Measurements from ENCODE around the gene UGT1A10.

GRCh38 chr2:233651430-233651829 is 15.2 kb downstream of the UGT1A10 start:
- TF ChIP-seq CTCF (conservative IDR thresholded peaks at IDR 0.05; ENCODE audit: low read depth, low read length) (no peak), EZH2 (IDR thresholded peaks at IDR 0.05; ENCODE audit: borderline replicate concordance, low read depth, low read length, poor library complexity, severe bottlenecking) (no peak)
